ENCODE data around the gene OR51T1. TPM values are rescaled to one million over a fixed set of nuclear protein-coding genes. Genes with fewer than 3 reads are reported as not detected.

Gene OR51T1
- total RNA-seq, 2 donors from 2014 or later, result not detected

DNA sequence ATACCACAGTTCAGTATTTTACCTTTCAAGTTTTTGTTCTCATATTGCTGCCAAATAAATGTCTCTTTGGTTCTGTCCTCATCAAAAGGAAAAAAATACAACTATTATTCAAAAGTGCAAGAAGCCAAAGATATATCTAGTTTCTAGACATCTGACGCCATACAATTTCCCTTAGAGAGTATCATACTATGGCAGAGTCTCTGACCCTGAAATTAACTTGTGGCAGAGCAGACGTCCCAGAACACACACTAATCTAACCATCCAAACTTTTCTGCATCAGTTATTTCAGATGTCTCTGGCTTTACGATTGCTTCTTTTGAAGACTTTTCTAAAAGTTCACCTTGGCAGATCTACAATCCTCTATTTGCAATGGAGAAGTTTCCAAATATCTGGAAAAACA lies 2.7 kb downstream of the OR51T1 start:
- no peak for DNase-seq

GRCh38 chr11:4886186-4886585 lies 4.5 kb downstream of the OR51T1 start:
- TF ChIP-seq, protein P1, sequence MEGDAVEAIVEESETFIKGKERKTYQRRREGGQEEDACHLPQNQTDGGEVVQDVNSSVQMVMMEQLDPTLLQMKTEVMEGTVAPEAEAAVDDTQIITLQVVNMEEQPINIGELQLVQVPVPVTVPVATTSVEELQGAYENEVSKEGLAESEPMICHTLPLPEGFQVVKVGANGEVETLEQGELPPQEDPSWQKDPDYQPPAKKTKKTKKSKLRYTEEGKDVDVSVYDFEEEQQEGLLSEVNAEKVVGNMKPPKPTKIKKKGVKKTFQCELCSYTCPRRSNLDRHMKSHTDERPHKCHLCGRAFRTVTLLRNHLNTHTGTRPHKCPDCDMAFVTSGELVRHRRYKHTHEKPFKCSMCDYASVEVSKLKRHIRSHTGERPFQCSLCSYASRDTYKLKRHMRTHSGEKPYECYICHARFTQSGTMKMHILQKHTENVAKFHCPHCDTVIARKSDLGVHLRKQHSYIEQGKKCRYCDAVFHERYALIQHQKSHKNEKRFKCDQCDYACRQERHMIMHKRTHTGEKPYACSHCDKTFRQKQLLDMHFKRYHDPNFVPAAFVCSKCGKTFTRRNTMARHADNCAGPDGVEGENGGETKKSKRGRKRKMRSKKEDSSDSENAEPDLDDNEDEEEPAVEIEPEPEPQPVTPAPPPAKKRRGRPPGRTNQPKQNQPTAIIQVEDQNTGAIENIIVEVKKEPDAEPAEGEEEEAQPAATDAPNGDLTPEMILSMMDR (conservative IDR thresholded peaks at IDR 0.05), result no peak

More for the DNA sequence above, 2.7 kb downstream of the OR51T1 start:
- Mint-ChIP-seq H3K4me1 (no peaks in the 10 kb centered on the region), H3K27ac (no peak overlapping the region), H3K36me3 (ENCODE audit: low read depth) (no peaks in the 10 kb centered on the region), H3K9me3 (no peaks in the 10 kb centered on the region), H3K4me3 (no peak overlapping the region), H3K27me3 (ENCODE audit: insufficient read depth) (no peaks in the 10 kb centered on the region)
- H3K4me1 ChIP-seq (ENCODE audit: control insufficient read depth, insufficient read depth, low read length), result no peaks in the 10 kb centered on the region
- 95% methylated on average over 3 of the region's 3 CpGs for WGBS, 2 experiments (ENCODE audit: insufficient coverage in 1 of 2, insufficient read length in 1 of 2)
- no peaks in the 10 kb centered on the region for H3K9me3 ChIP-seq (ENCODE audit: control insufficient read depth, low read length)
- no peak overlapping the region for H3K4me3 ChIP-seq (ENCODE audit: low read length)
- H3K36me3 ChIP-seq (ENCODE audit: control insufficient read depth, insufficient read depth, low read length), result no peaks in the 10 kb centered on the region
- H3K27ac ChIP-seq (ENCODE audit: low read depth, low read length), result no peak overlapping the region
- TF ChIP-seq, protein P1 (conservative IDR thresholded peaks at IDR 0.05), result no peak
- no peak overlapping the region for H3K9ac ChIP-seq (ENCODE audit: extremely low read depth, low read length, poor library complexity, severe bottlenecking)
- no peaks in the 10 kb centered on the region for H3K27me3 ChIP-seq (ENCODE audit: control insufficient read depth, insufficient read depth, low read length, poor library complexity, severe bottlenecking)

DNA sequence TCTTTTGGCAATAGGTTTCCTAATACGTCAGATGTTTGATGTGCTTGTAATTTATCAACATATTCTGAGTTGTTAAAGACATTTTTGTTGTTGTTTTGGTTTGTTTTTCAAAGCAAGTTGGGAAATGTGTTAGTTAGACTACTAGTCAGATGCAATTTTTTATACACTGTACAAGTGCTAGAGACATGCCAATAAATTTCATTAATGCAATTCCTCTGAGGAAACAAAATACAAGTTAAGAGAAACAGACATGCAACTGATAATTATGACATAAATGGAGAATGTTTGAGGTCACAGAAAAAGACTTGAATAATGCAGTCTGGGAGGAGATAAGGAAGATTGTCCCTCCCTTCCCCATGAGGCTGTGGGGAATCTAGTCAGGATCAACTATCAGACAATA lies 5.9 kb downstream of the OR51T1 start:
- Mint-ChIP-seq H3K27me3 (ENCODE audit: insufficient read depth) (no peaks in the 10 kb centered on the region), H3K4me3 (no peak overlapping the region), H3K27ac (no peak overlapping the region), H3K4me1 (no peaks in the 10 kb centered on the region), H3K36me3 (ENCODE audit: low read depth) (no peaks in the 10 kb centered on the region), H3K9me3 (no peaks in the 10 kb centered on the region)
- TF ChIP-seq, protein P1 (conservative IDR thresholded peaks at IDR 0.05), result no peak
- no peaks in the 10 kb centered on the region for H3K9me3 ChIP-seq (ENCODE audit: control insufficient read depth, low read length)
- H3K36me3 ChIP-seq (ENCODE audit: control insufficient read depth, insufficient read depth, low read length), result no peaks in the 10 kb centered on the region
- no peak overlapping the region for H3K4me3 ChIP-seq (ENCODE audit: low read length)
- WGBS, 2 experiments (ENCODE audit: insufficient coverage in 1 of 2, insufficient read length in 1 of 2), result 0% methylated on average over 1 of the region's 1 CpG
- no peaks in the 10 kb centered on the region for H3K4me1 ChIP-seq (ENCODE audit: control insufficient read depth, insufficient read depth, low read length)
- H3K27me3 ChIP-seq (ENCODE audit: control insufficient read depth, insufficient read depth, low read length, poor library complexity, severe bottlenecking), result no peaks in the 10 kb centered on the region
- no peak overlapping the region for H3K9ac ChIP-seq (ENCODE audit: extremely low read depth, low read length, poor library complexity, severe bottlenecking)
- H3K27ac ChIP-seq (ENCODE audit: low read depth, low read length), result no peak overlapping the region
- DNase-seq, result no peak

More at GRCh38 chr11:4886186-4886585, 4.5 kb downstream of the OR51T1 start:
- no peaks in the 10 kb centered on the region for H3K27me3 ChIP-seq (ENCODE audit: control insufficient read depth, insufficient read depth, low read length, poor library complexity, severe bottlenecking)
- no peak overlapping the region for H3K27ac ChIP-seq (ENCODE audit: low read depth, low read length)
- no peaks in the 10 kb centered on the region for H3K9me3 ChIP-seq (ENCODE audit: control insufficient read depth, low read length)
- Mint-ChIP-seq H3K27me3 (ENCODE audit: insufficient read depth) (no peaks in the 10 kb centered on the region), H3K9me3 (no peaks in the 10 kb centered on the region), H3K4me1 (no peaks in the 10 kb centered on the region), H3K4me3 (no peak overlapping the region), H3K27ac (no peak overlapping the region), H3K36me3 (ENCODE audit: low read depth) (no peaks in the 10 kb centered on the region)
- WGBS, 2 experiments (ENCODE audit: insufficient coverage in 1 of 2, insufficient read length in 1 of 2), result 89 to 100% methylated on average over 1 to 3 of the region's 3 CpGs
- no peak overlapping the region for H3K9ac ChIP-seq (ENCODE audit: extremely low read depth, low read length, poor library complexity, severe bottlenecking)
- no peak overlapping the region for H3K4me3 ChIP-seq (ENCODE audit: low read length)
- no peaks in the 10 kb centered on the region for H3K36me3 ChIP-seq (ENCODE audit: control insufficient read depth, insufficient read depth, low read length)
- H3K4me1 ChIP-seq (ENCODE audit: control insufficient read depth, insufficient read depth, low read length), result no peaks in the 10 kb centered on the region
- no peak for DNase-seq
